Smooth muscle cell (in vitro differentiated cells): ENCODE results near the gene NTMT1. TPM values are rescaled to one million over a fixed set of nuclear protein-coding genes. Genes with fewer than 3 reads are reported as not detected.

Experiments used
- DNase-seq: peaks from one replicate; lab custom pipeline; 2025; ENCODE audit not compliant: unreplicated experiment; lab: John Stamatoyannopoulos, UW
- H2AFZ ChIP-seq: fragments of 200-600 bp; sonication (generic); 2 replicates; pipeline ENCODE4 v1.6.0; 2016; ENCODE audit warnings: antibody characterized with exemption, low read depth, mild to moderate bottlenecking
- H3F3A ChIP-seq: fragments of 200-600 bp; sonication (generic); 2 replicates; pipeline ENCODE4 v1.6.0; 2017; ENCODE audit warnings: antibody characterized with exemption, low read depth
- H3K27ac ChIP-seq: fragments of 200-600 bp; sonication (generic); 2 replicates; pipeline ENCODE4 v1.5.1; 2016; ENCODE audit warnings: low read depth, mild to moderate bottlenecking
- H3K27me3 ChIP-seq: fragments of 200-600 bp; sonication (generic); 2 replicates; pipeline ENCODE4 v1.6.1; 2016; ENCODE audit warnings: low read depth, mild to moderate bottlenecking
- H3K36me3 ChIP-seq: fragments of 200-600 bp; sonication (generic); 2 replicates; pipeline ENCODE4 v1.5.1; 2016; ENCODE audit warnings: low read depth
- H3K4me1 ChIP-seq: fragments of 200-600 bp; sonication (generic); 2 replicates; pipeline ENCODE4 v1.5.1; 2016; ENCODE audit warnings: low read depth
- H3K4me2 ChIP-seq: fragments of 200-600 bp; sonication (generic); 2 replicates; pipeline ENCODE4 v1.6.0; 2016; ENCODE audit warnings: mild to moderate bottlenecking
- H3K4me3 ChIP-seq: fragments of 200-600 bp; sonication (generic); 2 replicates; pipeline ENCODE4 v1.5.1; 2016; ENCODE audit warnings: mild to moderate bottlenecking
- H3K79me2 ChIP-seq: fragments of 200-600 bp; sonication (generic); 2 replicates; pipeline ENCODE4 v1.6.0; 2016; ENCODE audit warnings: low read depth, mild to moderate bottlenecking
- H3K9ac ChIP-seq: fragments of 200-600 bp; sonication (generic); 2 replicates; pipeline ENCODE4 v1.6.0; 2016; ENCODE audit warnings: low read depth
- H3K9me3 ChIP-seq: fragments of 200-600 bp; sonication (generic); replicated peaks from 2 replicates; pipeline ENCODE4 v1.5.1; 2016; ENCODE audit warnings: low read depth
- H4K20me1 ChIP-seq: fragments of 200-600 bp; sonication (generic); 2 replicates; pipeline ENCODE4 v1.6.0; 2016; ENCODE audit warnings: low read depth
- WGBS: methylation state at CpG from one replicate; pipeline ENCODE4 v1.1.7; 2016; ENCODE audit warnings: low lambda C conversion rate; 5-methylcytosine and 5-hydroxymethylcytosine counted together
- polyA plus RNA-seq: library from polyadenylated mRNA; unstranded; fragments of >200 nt; fragmentation: Nextera tagmentation; extraction: Ambion mirVana; gene quantifications from 2 replicates; pipeline ENCODE4 v1.2.1, GENCODE V29; 2016
- total RNA-seq: library from RNA; depleted of rRNA; stranded (reverse); fragments of >200 nt; gene quantifications from 2 replicates; pipeline ENCODE4 v1.2.3, GENCODE V29; 2014
- TF ChIP-seq, protein P1 (sequence below): fragments of 200-600 bp; sonication (generic); IDR thresholded peaks from 2 replicates; pipeline ENCODE4 v1.5.1; 2017; ENCODE audit warnings: borderline replicate concordance, mild to moderate bottlenecking, antibody characterized with exemption; ENCODE audit not compliant: insufficient read depth, poor library complexity, severe bottlenecking

The NTMT1 gene
- total and polyA plus RNA-seq, 2 experiments from 2014 or later: 42.9 to 118 TPM

DNA sequence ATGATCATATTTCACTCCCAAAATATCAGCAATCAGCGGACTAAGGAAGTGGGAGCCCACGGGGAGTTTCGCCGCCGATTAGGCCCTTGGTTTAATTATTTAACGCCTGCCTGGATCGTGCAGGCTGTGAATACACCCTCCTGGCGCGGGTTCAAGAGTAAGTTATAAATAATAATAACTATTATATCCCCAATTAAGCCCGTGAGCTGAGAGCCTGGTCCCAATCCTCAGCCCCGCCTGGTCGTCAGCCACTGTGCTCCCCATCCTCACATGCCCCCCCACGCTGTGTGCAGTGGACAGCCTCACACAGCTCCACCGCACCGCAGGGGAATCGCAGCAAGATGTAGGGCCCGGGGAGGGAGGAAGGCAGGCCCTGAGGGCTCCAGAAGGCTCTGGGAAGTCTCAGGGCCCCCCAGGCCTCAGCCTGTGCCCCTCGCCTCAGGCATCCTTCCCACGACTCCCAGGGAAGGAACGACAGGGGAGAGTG is 28.6 kb downstream of the NTMT1 start:
- no peak overlapping the region for H3K4me3 ChIP-seq
- no peaks in the 10 kb centered on the region for H3K9me3 ChIP-seq
- no peaks in the 10 kb centered on the region for H3K27me3 ChIP-seq
- peaks cover 11% of the 10 kb centered on the region for H3F3A ChIP-seq
- H4K20me1 ChIP-seq: no peaks in the 10 kb centered on the region
- peak overlapping the region; percentile 16 for H3K4me2 ChIP-seq
- no peak for DNase-seq
- peak overlapping the region; percentile 71 for H2AFZ ChIP-seq
- no peaks in the 10 kb centered on the region for H3K79me2 ChIP-seq
- 68% methylated on average over 20 of the region's 20 CpGs for WGBS
- H3K27ac ChIP-seq: no peak overlapping the region
- no peak overlapping the region for H3K9ac ChIP-seq
- TF ChIP-seq, protein P1, sequence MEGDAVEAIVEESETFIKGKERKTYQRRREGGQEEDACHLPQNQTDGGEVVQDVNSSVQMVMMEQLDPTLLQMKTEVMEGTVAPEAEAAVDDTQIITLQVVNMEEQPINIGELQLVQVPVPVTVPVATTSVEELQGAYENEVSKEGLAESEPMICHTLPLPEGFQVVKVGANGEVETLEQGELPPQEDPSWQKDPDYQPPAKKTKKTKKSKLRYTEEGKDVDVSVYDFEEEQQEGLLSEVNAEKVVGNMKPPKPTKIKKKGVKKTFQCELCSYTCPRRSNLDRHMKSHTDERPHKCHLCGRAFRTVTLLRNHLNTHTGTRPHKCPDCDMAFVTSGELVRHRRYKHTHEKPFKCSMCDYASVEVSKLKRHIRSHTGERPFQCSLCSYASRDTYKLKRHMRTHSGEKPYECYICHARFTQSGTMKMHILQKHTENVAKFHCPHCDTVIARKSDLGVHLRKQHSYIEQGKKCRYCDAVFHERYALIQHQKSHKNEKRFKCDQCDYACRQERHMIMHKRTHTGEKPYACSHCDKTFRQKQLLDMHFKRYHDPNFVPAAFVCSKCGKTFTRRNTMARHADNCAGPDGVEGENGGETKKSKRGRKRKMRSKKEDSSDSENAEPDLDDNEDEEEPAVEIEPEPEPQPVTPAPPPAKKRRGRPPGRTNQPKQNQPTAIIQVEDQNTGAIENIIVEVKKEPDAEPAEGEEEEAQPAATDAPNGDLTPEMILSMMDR: no peak
- H3K4me1 ChIP-seq: no peaks in the 10 kb centered on the region
- H3K36me3 ChIP-seq: no peaks in the 10 kb centered on the region

DNA sequence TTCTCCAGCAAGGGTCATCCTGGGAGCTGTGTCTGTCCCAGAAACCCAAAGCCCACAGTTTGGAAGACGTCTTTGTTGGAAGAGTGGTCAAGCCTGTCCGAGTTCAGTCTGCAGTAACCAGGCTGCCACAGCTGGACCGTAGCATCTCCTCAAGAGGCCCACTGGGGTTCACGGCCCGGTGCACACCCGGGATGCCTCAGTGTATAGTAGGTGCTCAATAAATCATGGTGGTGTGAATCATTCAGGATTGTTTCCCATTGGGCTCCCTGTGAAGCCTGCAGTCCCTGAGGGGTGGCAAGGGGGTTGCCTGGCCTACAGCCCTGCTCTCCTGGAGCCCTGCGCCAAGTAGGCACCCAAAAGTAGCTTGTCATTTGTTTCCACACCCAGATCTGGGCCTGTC is 29.2 kb downstream of the NTMT1 start:
- no peak overlapping the region for H3K4me2 ChIP-seq
- no peaks in the 10 kb centered on the region for H3K27me3 ChIP-seq
- TF ChIP-seq, protein P1: no peak
- H3K4me3 ChIP-seq: no peak overlapping the region
- H3K4me1 ChIP-seq: no peaks in the 10 kb centered on the region
- no peaks in the 10 kb centered on the region for H3K9me3 ChIP-seq
- H3K36me3 ChIP-seq: no peaks in the 10 kb centered on the region
- H4K20me1 ChIP-seq: no peaks in the 10 kb centered on the region
- no peak overlapping the region for H3K27ac ChIP-seq
- peaks cover 11% of the 10 kb centered on the region for H3F3A ChIP-seq
- no peak overlapping the region for H3K9ac ChIP-seq
- no peaks in the 10 kb centered on the region for H3K79me2 ChIP-seq
- no peak for DNase-seq
- H2AFZ ChIP-seq: no peak overlapping the region
- WGBS: 97% methylated on average over 7 of the region's 7 CpGs

DNA sequence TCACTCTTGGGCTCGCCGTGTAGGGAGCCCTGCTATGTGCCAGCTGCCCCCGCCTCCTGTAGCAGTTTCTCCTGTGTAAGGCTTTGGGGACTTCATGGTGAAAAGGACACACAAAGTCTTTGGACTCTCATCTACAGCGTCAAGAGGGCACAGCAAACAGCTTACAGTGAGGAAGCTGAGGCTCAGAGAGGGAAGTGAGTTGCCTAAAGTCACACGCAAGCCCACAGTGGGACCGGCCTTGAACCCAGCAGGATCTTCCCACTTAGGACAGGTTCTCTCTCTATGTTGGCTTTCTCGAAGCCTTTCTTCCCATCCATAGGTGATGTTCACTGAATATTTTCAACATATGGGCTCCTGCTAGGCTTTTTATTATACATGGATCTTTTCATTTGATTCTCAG is 29.7 kb downstream of the NTMT1 start:
- Histone ChIP-seq H3K79me2 (no peaks in the 10 kb centered on the region), H3K9me3 (no peaks in the 10 kb centered on the region), H3K27ac (peak overlapping the region; percentile 46), H3K9ac (no peak overlapping the region), H3K4me2 (peak overlapping the region; percentile 22), H3K4me3 (no peak overlapping the region), H4K20me1 (no peaks in the 10 kb centered on the region), H3K36me3 (no peaks in the 10 kb centered on the region), H3K4me1 (no peaks in the 10 kb centered on the region), H3F3A (peaks cover 11% of the 10 kb centered on the region), H2AFZ (no peak overlapping the region), H3K27me3 (no peaks in the 10 kb centered on the region)
- WGBS: 86% methylated on average over 7 of the region's 7 CpGs
- TF ChIP-seq, protein P1: no peak
- DNase-seq: no peak

DNA sequence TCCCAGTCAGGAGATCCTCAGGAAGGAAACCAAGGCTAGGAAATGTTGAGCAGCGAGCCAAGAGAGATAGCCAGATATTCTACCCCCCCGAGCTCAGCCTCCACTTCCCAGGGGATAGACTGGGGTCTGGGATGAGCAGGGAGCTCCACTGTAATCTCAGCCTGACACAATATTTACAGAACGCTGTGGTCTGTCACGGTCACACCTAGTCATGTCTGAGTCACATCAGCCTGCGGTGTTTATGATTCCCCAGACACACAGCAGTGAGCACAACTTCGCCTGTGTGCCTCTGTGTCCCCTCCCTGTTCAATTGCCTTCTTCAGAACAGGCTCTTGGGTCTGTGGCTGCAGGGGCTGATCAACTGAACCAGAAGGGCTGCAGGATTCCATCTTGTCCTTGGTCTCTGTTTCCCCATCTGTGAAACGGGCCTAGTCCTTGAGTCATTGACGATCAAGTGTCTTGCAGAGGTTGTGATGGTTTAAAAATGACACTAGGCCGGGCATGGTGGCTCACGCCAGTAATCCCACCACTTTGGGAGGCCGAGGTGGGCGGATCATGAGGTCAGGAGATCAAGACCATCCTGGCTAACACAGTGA is 30.9 kb downstream of the NTMT1 start:
- Histone ChIP-seq H2AFZ (no peak overlapping the region), H3F3A (peaks cover 11% of the 10 kb centered on the region), H3K79me2 (no peaks in the 10 kb centered on the region), H4K20me1 (no peaks in the 10 kb centered on the region), H3K4me2 (peak overlapping the region; percentile 18), H3K36me3 (no peaks in the 10 kb centered on the region), H3K9me3 (no peaks in the 10 kb centered on the region), H3K9ac (no peak overlapping the region), H3K4me1 (no peaks in the 10 kb centered on the region), H3K27me3 (no peaks in the 10 kb centered on the region), H3K27ac (peak overlapping the region; percentile 46), H3K4me3 (no peak overlapping the region)
- TF ChIP-seq, protein P1: no peak
- 26% methylated on average over 12 of the region's 12 CpGs for WGBS
- DNase-seq: no peak
